HG03575 (cell line): ENCODE results near the gene SUDS3.
"Not testable (repeated sequence)": the region's sequence is repeated elsewhere in the genome, so short reads cannot be mapped to it uniquely, and the experiment has no call there.

Experiments
- ATAC-seq: cut with Tn5 transposase; IDR thresholded peaks from one replicate; pipeline ENCODE4 v1.9.1; 2021; ENCODE audit not compliant: unreplicated experiment, insufficient number of reproducible peaks, low FRiP score; ENCODE audit errors: extremely low read depth

The SUDS3 gene

GRCh38 chr12:118377021-118377883, 897 bp downstream of the SUDS3 start:
- ATAC-seq: no peak

DNA sequence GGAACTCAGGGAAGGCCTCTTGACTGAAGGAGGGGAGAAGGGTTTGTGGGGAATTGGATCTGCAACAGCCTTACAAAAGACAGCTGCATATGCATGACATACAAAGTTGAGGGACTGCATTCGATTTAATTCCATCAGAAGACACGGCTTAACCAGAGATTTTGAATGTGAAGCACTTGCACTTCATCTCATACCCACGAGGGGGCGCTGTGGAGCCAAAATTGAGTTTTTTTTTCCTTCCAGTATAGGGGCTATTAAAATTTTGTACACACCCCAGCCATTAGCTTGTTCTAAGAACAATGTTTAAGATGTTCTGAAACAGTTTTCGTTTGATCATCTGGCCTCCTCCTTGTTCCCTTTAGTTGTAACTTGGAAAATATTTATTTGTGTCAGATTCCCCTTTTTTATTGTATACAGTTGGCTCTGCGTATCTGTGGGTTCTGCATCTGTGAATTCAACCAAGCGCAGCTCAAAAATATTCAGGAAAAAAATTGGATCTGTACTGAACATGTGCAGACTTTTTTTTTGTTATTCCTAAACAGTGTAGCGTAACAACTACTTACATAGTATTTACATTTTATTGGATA, 1.6 kb downstream of the SUDS3 start:
- ATAC-seq: no peak

- no peak for ATAC-seq
Observed at GRCh38 chr12:118391424-118391823, 15.1 kb downstream of the SUDS3 start.

DNA sequence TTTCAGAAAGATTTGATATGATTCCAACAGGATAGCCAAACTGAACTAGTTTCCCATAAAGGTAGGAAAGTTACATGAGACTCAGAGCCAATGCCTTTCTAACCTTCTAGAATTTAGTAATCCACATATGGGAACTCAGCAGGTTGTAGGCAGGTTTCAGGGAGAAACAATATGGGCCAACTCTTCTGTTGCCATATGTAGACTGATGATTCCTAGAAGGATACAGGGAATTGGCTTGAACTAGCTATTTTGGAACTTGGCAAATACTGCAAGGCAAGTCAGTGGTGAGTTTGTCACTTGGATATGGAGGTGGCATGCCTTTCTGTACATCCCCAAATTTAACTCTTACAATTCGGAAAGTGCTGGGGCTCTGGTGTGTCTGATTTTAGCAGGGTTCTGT, 15.5 kb downstream of the SUDS3 start:
- ATAC-seq: no peak

DNA sequence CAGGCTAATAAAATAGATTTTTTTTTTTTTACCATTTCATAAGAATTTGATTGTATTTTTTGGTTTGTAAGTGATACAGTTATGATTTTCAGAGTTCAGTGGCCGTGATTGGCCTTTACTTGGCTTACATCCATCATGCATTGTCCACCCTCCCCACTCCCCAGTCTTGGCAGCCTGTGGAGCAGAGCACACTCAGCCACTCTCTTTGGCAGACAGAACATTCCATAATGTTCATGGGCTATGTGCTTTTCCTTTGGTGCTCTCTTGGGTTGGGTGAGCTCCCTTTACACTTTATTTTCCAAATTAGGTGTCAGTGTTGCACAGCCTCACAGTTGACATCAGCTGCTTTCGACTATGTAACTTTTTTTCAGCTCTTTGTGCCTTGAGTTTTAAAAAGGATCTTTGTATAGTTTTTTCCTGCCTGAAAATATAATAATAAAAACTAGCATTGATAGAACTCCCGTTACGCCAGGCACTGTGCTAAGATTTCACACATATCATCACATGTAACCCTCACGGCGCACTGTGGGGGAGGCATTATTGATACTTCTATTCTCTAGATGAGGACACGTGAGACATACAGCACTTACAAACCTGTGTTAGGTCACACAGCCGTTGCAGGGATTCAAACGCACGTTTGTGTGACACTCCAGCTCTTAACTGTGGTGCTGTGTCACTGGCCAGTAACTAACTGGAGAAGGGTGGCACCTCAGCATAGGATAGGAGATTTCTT, 21.5 kb downstream of the SUDS3 start:
- no peak for ATAC-seq

DNA sequence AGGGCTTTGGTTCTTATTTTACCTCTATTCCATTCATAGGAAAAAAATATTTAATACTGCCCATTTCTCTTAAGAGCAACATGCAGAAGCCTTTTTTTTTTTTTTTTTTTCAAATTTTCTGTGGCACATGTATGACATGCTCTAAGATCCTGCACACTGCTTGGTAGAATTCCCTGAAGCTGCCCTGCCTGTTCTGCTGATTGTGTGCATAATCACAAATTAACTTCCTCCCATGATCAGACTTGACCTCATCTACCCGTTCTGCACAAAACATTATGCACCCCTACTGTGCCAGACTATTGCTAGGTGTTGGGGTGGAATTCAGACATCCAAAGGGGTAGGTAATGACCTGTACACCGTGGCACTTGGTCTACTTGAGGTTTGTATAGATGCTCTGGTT, 22.2 kb downstream of the SUDS3 start:
- ATAC-seq: no peak

DNA sequence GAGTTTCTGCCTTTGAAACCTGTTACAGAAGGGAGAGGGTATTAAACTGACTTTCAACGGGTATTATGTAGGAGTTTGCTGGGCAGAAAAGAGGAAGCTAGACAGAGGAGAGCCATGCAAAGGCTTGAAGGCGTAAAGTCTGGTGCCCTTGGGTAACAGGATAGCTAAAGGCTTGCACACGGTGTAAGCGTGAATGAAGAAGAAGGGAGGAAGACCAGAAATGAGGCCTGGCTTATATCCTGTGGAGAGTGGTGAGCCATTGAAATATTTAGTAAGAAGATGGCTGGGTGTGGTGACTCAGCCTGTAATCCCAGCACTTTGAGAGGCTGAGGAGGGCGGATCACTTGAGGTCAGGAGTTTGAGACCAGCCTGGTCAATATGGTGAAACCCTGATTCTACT, 22.6 kb downstream of the SUDS3 start:
- no peak for ATAC-seq

DNA sequence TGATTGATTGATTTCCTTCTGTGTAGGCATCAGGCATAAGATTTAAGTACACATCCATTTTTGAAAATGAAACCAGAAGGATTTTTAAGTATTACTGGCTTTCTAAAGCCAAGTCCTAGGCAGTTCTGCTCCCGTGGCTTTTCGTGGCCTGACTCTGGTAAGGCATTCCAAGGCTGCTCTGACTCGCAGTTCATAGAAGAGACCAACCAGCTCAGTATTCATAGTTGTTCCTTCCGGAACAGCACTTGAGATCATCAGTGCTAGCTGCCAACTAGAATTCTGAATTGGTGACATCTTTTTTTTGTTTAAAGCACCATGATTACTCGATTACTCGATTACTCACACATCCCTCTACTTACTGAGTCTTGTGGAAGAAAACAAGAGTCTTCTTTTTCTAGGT, 25.9 kb downstream of the SUDS3 start:
- ATAC-seq: no peak

DNA sequence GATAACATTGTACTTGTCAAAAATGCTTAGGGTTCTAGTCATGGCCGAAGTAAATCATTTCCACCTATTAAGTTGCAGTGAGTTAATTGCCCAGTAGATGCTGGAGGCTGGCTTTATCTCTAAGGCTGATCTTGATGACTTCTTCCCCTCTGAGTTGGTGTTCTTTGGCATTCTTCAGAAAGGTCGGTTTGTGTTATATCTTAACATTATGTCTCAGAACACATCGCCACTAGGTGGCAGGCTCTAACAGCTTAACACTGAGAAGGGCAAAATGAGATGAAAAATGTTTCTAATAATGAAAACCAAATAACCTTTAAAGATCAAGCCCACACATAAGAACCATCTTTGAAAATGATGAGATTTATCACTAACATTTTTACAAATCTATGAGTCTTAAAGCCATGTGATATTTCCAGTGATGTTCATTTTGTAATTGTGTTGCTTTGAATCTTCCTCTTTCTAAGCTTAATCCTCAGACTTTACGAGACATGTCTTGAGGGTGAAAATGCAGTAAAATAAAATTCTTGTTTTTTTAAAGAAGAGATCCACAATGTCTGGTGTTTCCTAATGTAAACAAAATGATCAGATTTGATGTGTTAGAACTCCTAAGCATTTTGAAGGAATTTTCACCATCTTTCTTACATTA, 28.6 kb downstream of the SUDS3 start:
- no peak for ATAC-seq

- ATAC-seq: not testable (repeated sequence)
Observed at GRCh38 chr12:118408241-118408640, 31.9 kb downstream of the SUDS3 start.

DNA sequence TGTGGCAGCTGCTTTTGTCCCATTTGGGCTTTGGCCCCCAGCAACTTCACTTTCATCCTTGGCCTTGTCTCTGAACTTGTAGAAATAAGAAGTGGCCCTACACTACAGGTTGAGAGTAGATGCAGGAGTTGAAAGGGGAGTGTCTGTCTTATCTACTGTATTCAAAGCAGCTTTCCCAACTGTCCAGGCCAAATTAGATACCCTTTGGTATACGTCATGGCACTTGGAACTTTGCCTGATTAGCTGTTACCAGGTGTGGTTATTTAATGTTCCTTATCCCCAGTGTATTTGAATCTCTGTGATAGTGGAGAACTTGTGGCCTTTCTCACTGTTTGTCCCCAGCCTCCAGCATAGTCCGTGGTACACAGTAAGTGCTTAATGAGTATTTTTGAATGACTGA, 33.5 kb downstream of the SUDS3 start:
- no peak for ATAC-seq

GRCh38 chr12:118417942-118418341, 41.6 kb downstream of the SUDS3 start:
- ATAC-seq: no peak

DNA sequence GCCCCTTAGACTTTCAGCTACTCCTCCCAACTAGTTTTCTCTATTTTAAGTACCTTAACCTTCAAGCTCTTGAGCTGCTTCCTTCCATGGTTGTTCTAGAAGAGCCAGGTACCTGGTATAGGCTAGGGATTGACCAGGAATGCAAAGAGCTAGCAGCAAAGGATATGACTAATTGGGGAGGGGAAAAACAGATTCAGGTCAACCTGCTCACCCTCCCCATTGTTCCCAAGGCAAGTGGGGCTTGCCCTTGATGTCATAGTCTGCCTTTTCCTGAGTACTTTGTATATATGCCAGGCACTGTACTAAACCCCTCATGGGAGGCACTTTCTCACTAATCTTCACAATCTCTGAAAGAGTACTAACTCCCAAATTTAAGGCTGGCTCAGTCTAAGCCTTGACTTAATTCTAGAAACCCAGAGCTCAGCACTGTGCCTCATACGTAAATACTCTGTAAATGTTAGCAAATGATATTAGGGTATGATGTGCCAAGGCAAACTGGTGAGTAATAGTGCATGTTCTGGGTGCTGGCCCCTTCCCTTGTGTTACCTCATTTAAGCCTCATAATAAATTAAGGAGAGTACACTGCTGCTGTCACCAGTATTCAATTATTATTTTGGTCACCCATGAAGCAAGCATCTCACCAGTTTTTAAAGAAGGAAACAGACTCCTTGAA, 42.2 kb downstream of the SUDS3 start:
- ATAC-seq: no peak

- no peak for ATAC-seq
Observed at GRCh38 chr12:118420673-118421072, 44.3 kb downstream of the SUDS3 start.

DNA sequence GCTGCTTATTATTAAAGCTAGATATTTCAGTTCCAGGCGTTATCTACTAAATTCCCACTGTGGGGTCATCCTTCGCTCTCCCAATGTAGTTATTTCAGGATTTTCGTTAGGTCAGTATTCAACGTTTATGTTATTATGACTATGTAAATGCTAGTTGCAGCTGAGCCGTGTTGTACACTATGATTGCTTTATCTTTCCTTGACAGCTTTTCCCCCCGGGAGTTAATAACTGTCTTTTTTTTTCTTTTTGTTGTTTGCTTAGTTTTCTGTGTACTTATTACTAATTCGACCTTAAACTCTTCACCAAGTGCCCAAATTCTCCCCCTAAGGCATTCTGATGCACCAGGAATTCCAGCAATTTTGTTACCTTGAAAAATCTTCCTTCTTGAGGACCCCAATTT, 48.5 kb downstream of the SUDS3 start:
- no peak for ATAC-seq

GRCh38 chr12:118425364-118425763, 49.0 kb downstream of the SUDS3 start:
- ATAC-seq: no peak

GRCh38 chr12:118427819-118428218, 51.5 kb downstream of the SUDS3 start:
- no peak for ATAC-seq

DNA sequence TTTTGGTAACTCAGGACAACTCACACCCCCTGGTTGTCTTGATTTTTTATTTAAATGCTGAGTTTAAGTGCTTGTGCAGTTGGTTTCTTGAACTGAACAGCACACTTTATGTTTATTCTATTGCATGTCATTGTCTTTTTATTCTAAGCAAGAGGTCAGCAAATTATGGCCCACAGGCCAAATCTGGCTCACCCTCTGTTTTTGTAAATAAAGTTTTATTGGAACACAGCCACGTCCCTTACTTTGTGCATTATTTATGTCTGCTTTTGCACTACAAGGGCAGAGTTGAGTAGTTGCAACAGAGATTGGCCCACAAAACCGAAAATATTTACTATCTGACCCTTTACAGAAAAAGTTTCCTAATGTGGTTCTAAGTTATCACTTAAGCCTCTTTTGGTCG, 52.3 kb downstream of the SUDS3 start:
- no peak for ATAC-seq
